Esophagus squamous epithelium (tissue), 5 donors: ENCODE data around the gene RRM2. TPM values are rescaled to one million over a fixed set of nuclear protein-coding genes. Genes with fewer than 3 reads are reported as not detected.

Experiments used
- DNase-seq: peaks from one replicate; lab custom pipeline; 2025; lab: John Stamatoyannopoulos, UW
- H3K27ac ChIP-seq, 4 donors: fragments of 200-600 bp; sonication (generic); one replicate each; pipeline ENCODE4 v1.5.1; 2016 to 2019; ENCODE audit warnings: mild to moderate bottlenecking in 1 of 4
- H3K27me3 ChIP-seq, 4 donors: fragments of 200-600 bp; sonication (generic); 1 replicate in 3 of 4; 2 replicates in 1 of 4; pipeline versions ENCODE4 v1.5.1 to v1.6.0; 2017 to 2021; ENCODE audit warnings: antibody characterized with exemption in 1 of 4
- H3K36me3 ChIP-seq, 3 donors: fragments of 200-600 bp; sonication (generic); one replicate each; pipeline ENCODE4 v1.5.1; 2016 to 2019
- H3K4me1 ChIP-seq, 3 donors: fragments of 200-600 bp; sonication (generic); one replicate each; pipeline ENCODE4 v1.5.1; 2017 to 2019
- H3K4me3 ChIP-seq, 4 donors: fragments of 200-600 bp; sonication (generic); 1 replicate in 3 of 4; 2 replicates in 1 of 4; pipeline ENCODE4 v1.5.1; 2016 to 2019; ENCODE audit warnings: mild to moderate bottlenecking in 2 of 4, moderate library complexity in 1 of 4
- H3K9me3 ChIP-seq, 3 donors: fragments of 200-600 bp; sonication (generic); one replicate each; pipeline ENCODE4 v1.5.1; 2016 to 2019
- POLR2A ChIP-seq, 4 donors: fragments of 450-650 bp; IDR thresholded peaks; one replicate each; pipeline ENCODE4 v1.6.1; 2017; ENCODE audit warnings: antibody characterized with exemption in 4 of 4, mild to moderate bottlenecking in 4 of 4, moderate library complexity in 3 of 4
- WGBS, 2 donors: methylation state at CpG; one replicate each; pipeline ENCODE4 v1.1.5; 2018; 5-methylcytosine and 5-hydroxymethylcytosine counted together
- intact Hi-C: fragments of 100-400 bp; cut with DNase I; formaldehyde crosslinking; loops from one replicate; pipeline ENCODE4 v1.15.0; 2022
- total RNA-seq, 4 donors: library from RNA; depleted of rRNA; stranded (reverse); fragments of >200 nt; gene quantifications; one replicate each; pipeline ENCODE4 v1.1.0, GENCODE V29; 2016
- TF ChIP-seq, protein P1 (sequence below), 6 experiments: fragments of 450-650 bp in 4 of 6; fragments of 200-600 bp in 2 of 6; sonication (generic) in 2 of 6; IDR thresholded peaks; one replicate each; pipeline ENCODE4 v1.5.1; 2016 to 2019; ENCODE audit warnings: antibody characterized with exemption in 6 of 6, mild to moderate bottlenecking in 4 of 6, moderate library complexity in 4 of 6
- donor health status: DM: yes; HTN: yes; CAD: no.

The RRM2 gene
- total RNA-seq, 4 donors from 2014 or later, result 16.2 to 65.1 (median 41.7) TPM

DNA sequence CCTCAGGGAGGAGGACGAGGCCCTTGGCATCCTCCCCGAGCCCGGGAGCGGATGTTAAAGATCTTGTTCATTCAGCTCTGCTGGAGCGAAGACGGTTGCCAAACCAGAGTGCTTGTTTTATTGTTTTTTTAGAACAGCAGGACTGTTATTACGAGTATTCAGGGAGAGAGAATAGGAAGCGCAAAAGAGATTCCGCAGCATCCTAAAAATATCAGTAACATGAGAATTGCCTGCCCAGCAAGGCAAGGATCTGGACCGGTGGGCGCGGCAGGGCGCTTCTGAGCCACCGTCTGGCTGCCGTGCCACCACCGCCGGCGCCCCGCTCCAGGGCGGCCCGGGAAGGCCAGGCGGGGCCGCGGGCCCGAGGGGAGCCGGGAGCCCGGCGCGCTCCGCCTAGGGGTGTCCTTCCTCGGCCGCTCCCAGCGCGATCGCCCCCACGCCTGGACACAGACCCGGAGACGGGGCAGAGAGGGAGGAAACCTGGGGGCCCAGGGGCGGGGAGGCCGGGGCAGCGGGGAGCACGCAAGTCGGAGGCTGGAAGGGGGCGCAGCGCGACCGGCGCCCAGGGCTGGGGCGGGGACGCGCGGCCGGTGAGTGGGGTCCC lies 43.2 kb upstream of the RRM2 start:
- WGBS, 2 donors, result 3 to 4% methylated on average over 10 to 12 of the region's 53 CpGs

DNA sequence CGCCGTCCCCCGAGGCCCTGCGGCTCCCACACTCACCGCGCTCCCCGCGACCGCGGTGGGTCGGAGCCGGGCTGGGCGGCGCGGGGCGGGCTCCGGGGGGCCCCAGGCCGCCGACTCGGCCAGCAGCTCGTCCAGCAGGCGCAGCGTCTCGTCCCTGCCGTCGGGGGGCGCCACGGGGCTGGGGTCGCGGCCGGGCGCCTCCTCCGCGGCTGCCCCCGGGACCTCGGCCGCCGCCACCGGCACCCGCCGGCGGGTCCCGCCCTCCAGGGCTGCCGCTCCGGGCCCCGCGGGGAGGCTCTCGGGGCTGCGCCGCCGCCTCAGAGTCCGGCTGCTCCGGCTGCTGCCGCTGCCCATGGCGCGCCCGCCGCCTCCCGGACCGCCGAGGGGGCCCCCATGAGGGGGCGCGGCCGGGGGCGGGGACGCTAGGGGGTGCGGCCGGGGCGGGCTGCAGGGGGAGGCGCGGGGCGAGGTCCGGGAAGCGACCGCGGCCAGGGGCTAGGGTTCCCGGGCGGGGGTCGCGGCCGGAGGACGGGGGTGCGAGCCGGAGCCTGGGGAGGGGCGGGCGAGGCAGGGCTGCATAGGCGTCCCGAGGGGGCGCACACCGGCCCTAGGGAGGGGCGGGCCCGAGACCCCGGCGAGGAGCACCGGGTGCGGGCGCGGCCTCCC lies 42.5 kb upstream of the RRM2 start, which contains the start of gene CYS1:
TSS of gene CYS1 (minus strand) at position 542 of the 666 bp plus-strand sequence. CDS start at position 354, 188 bp downstream.
- Histone ChIP-seq H3K4me3 (peak within 1 kb of the TSS; percentile 44 to 73 (median 54)), H3K4me1 (peaks cover 8 to 32% (median 17%) of the 10 kb centered on the region in 3 donors), H3K27ac (peak within 1 kb of the TSS; percentile 49 to 89 (median 76)), H3K9me3 (no peaks in the 10 kb centered on the region), H3K36me3 (no peaks in the 10 kb centered on the region), H3K27me3 (peaks cover 3 to 99% (median 10%) of the 10 kb centered on the region in 4 donors)
- intact Hi-C loops, result loop anchor here (10.0 kb wide), 1 partner anchor 355 kb away; no protein-coding TSS in a partner anchor
- DNase-seq, result no peak
- WGBS, 2 donors, result 0% methylated on average over 2 of the region's 98 CpGs; no CpG with 5 or more reads in 1 of the 2 donors
- TF ChIP-seq, protein P1, sequence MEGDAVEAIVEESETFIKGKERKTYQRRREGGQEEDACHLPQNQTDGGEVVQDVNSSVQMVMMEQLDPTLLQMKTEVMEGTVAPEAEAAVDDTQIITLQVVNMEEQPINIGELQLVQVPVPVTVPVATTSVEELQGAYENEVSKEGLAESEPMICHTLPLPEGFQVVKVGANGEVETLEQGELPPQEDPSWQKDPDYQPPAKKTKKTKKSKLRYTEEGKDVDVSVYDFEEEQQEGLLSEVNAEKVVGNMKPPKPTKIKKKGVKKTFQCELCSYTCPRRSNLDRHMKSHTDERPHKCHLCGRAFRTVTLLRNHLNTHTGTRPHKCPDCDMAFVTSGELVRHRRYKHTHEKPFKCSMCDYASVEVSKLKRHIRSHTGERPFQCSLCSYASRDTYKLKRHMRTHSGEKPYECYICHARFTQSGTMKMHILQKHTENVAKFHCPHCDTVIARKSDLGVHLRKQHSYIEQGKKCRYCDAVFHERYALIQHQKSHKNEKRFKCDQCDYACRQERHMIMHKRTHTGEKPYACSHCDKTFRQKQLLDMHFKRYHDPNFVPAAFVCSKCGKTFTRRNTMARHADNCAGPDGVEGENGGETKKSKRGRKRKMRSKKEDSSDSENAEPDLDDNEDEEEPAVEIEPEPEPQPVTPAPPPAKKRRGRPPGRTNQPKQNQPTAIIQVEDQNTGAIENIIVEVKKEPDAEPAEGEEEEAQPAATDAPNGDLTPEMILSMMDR (IDR thresholded peaks at IDR 0.05), result peak in 2 of 6 experiments; percentile 13 to 20
- no peak for TF ChIP-seq POLR2A (IDR thresholded peaks at IDR 0.05)

More for the DNA sequence above, 43.2 kb upstream of the RRM2 start:
- DNase-seq, result no peak
- intact Hi-C loops, result loop anchor here (10.0 kb wide), 1 partner anchor 355 kb away; no protein-coding TSS in a partner anchor
- Histone ChIP-seq H3K4me3 (peak overlapping the region; percentile 44 to 73 (median 54)), H3K27me3 (peaks cover 3 to 97% (median 10%) of the 10 kb centered on the region in 4 donors), H3K9me3 (no peaks in the 10 kb centered on the region), H3K4me1 (peaks cover 8 to 32% (median 17%) of the 10 kb centered on the region in 3 donors), H3K27ac (peak overlapping the region; percentile 49 to 89 (median 76)), H3K36me3 (no peaks in the 10 kb centered on the region)
- no peak for TF ChIP-seq POLR2A (IDR thresholded peaks at IDR 0.05)
- TF ChIP-seq, protein P1 (IDR thresholded peaks at IDR 0.05), result no peak

DNA sequence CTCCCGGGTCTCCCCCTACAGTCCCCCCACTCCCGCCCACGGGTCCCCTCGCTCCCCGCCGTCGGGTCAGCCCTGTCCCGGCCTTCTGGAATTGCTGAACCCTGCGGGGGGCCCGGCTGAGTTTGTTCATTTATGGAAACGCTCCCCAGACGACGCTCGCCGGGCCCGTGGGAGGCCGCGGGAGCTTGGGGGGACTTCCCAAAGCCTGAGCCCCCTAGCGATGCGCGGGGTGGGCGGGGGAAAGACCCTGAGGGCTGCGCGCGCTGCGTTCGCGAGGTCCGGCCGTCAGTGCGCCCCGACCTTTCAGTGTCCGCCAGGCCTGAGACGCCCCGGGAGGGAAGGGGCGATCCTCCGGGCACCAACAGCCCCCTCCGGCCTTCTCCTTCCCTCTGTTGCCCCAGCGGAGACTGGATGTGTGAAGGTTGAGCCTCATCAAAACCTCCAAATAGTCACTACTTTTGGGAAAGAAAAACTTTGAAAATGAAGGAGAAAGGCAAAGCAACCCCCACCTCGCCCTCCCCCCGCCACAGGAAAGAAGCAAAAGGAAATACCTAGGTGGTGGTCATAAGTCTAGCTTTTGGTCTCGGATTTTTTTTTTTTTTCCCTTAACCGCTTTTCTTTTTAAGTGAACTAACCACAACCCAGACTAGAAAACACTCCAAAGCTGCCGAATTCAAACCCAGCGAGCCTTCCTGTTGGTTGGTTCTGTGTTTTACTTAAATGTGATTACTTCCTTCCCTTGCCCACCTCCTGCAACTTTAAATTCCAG lies 41.8 kb upstream of the RRM2 start:
- no peaks in the 10 kb centered on the region for H3K9me3 ChIP-seq
- intact Hi-C loops, result no loop called here
- peak overlapping the region in 2 of 4 donors; percentile 83 to 89 for H3K27ac ChIP-seq
- H3K4me1 ChIP-seq, result peaks cover 8 to 32% (median 17%) of the 10 kb centered on the region in 3 donors
- WGBS, 2 donors, result 23 to 28% methylated on average over 15 to 16 of the region's 45 CpGs
- DNase-seq, result no peak
- H3K4me3 ChIP-seq, result peak overlapping the region; percentile 44 to 73 (median 54)
- H3K36me3 ChIP-seq, result no peaks in the 10 kb centered on the region
- H3K27me3 ChIP-seq, result peaks cover 3 to 98% (median 10%) of the 10 kb centered on the region in 4 donors
- TF ChIP-seq POLR2A (IDR thresholded peaks at IDR 0.05), result no peak
- TF ChIP-seq, protein P1 (IDR thresholded peaks at IDR 0.05), result no peak

DNA sequence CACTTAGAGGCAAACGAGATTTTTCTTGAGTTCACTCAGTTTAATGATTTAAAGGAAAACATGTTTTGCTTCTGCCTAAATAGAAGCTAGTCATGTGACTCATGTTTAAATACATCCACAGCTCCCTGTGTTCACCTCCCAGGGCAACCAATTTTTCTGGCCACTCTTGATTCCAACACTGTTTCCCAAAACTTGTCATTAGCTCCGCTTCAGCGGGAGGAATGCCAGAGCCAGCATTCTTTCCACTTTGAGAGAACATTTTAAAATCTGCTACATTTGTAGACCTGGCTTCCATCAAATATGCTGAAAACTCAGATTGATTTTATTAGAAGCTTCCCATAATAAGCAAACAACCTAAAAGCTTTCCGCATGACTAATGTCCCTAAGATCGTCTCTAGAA lies 39.5 kb upstream of the RRM2 start:
- H3K4me3 ChIP-seq, result no peak overlapping the region
- H3K27me3 ChIP-seq, result peaks cover 3 to 80% (median 10%) of the 10 kb centered on the region in 4 donors
- no peak overlapping the region for H3K27ac ChIP-seq
- intact Hi-C loops, result no loop called here
- no peak for DNase-seq
- no peaks in the 10 kb centered on the region for H3K9me3 ChIP-seq
- WGBS, 2 donors, result 46 to 62% methylated on average over 5 of the region's 5 CpGs
- no peaks in the 10 kb centered on the region for H3K36me3 ChIP-seq
- no peak for TF ChIP-seq POLR2A (IDR thresholded peaks at IDR 0.05)
- TF ChIP-seq, protein P1 (IDR thresholded peaks at IDR 0.05), result no peak
- peaks cover 8 to 32% (median 17%) of the 10 kb centered on the region in 3 donors for H3K4me1 ChIP-seq
